ENCODE data around the gene NFYC.

GRCh38 chr1:40709802-40710278, 18.3 kb downstream of the NFYC start:
- TF ChIP-seq ZNF514 (tag by site-specific recombination; IDR thresholded peaks at IDR 0.05) (no peak), TCF7L2 (IDR thresholded peaks at IDR 0.05; ENCODE audit: borderline replicate concordance, low read depth, low read length) (no peak), ZNF416 (tag by site-specific recombination; IDR thresholded peaks at IDR 0.05) (no peak)

Data from HEK293 (cell line).